Measurements from ENCODE around the gene IL1RAPL2.
"Not testable (repeated sequence)": the region's sequence is repeated elsewhere in the genome, so short reads cannot be mapped to it uniquely, and the experiment has no call there.

IL1RAPL2 gene

DNA sequence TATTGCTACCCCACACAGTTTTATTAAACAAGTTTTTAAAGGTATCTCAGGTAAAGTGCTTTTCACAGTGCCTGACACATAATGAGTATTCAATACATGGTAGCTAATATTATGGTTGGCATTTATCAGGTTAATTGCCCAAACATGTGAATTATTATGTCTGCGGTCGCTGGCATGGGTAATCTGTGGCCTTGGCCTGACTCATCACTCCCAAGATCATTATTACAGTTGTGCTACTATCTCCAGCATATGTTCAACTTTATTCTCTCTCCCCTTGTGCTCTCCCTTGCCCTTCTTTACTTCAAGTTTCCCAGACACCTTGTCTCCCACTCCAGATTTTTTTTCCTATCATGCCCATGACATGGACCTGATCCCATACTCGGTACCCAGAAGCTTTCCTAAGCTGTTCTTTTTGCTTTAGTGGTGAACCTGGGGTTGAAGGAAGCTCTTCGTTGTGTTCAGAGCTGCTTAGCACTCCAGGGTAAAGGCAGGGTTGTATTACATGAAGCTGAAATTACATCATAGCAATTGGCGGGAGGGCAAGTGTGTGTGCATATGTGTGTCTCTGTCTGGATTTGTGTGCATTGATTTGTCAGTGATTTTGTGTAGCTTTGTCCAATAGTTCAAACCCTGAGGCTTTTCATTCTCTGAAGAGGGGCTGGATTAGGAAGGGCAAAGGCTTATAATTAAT, 1079.8 kb downstream of the IL1RAPL2 start:
- DNase-seq = no peak

DNA sequence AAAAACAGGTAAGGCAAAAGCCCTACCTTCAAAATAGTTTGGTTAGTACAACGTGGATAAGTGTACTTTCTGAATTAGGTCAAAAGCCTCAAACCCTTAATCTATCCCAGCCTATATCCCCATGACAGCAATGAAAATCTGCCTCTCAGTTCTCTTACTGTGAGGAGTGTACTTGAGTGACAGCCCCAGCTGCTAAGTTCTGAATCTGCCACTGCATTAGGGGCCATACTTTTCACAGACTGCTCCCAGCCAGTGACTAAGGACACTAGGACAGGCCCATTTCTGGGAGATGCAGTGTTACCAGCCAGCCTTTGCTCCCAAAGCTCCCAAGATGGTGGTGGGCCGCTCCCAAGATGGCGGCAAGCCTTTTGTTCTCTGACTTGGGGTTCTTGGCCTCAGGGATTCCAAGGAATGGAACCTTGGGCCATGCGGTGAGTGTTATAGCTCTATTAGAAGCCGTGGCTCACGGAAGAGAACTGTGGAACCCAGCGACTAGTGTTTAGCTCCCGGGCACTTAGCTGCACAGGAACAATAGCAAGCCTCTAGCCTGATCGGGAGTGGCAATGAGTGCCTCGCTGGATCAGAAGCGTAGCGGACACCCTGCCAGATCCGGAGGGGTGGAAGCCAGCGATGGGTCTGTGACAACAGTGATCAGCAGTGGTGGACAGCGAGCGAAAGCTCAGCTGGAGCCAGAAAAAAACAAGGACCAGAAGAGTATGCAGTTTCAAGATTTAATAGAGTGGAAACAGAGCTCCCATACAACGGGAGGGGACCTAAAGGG, 1080.8 kb downstream of the IL1RAPL2 start:
- no peak for DNase-seq

GRCh38 chrX:105647749-105648148, 1081.8 kb downstream of the IL1RAPL2 start:
- DNase-seq = no peak

DNA sequence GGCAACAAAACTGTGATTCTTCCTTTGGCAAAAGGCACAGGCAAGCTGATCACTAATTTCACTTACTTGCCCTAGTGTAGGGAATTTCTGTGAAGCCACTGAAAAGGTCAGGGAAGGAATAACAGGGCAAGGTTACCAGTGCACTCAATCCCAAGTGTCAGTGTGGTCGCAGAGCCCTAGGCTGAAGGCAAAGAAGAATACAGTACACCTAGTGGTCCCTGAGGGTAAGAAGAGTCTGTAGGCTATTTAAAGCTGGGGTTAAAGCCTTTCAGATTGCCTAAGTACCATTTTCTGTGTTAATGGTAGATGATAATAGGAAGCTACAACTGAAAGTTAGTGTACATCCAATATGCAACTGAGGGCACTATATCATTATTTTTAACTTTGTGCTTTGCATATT, 1082.7 kb downstream of the IL1RAPL2 start:
- no peak for DNase-seq

DNA sequence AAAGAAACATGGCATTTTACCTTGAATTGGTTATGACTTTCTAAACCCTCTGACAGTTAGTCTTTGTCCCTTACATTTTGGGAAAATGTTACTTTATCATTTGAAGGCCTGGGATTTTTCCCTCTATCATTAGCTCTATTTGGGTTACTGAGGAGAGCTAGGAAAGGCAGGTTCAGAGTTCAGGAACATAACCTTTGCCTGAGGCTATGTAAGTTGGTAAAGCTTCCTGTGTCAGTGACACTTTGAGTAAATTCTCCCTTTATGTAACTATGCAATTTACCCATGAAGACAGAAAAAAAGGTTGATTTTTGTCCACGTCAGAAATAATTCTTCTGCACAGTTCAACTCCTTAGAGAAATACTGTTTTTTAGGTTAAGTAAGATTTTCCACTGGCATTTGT, 1084.6 kb downstream of the IL1RAPL2 start:
- no peak for DNase-seq

DNA sequence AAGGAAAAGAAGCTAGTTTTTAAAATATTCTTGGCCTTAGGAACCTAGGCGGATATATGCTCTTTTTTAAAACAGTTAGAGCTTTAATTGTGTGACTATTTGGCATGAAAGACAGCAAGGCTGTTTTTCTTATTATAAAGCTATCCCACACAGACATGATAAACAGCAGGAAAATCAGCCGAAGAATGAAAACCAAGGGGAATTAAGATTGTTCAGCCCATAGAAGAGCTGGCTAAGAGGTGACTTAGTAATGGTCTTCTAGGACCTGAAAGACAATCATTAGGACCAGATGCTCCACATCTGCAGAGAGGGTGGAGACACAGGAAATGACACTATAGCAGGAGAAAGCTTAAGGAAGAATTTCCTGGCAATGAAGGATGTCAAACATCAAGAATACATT, 1085.0 kb downstream of the IL1RAPL2 start:
- DNase-seq = no peak

DNA sequence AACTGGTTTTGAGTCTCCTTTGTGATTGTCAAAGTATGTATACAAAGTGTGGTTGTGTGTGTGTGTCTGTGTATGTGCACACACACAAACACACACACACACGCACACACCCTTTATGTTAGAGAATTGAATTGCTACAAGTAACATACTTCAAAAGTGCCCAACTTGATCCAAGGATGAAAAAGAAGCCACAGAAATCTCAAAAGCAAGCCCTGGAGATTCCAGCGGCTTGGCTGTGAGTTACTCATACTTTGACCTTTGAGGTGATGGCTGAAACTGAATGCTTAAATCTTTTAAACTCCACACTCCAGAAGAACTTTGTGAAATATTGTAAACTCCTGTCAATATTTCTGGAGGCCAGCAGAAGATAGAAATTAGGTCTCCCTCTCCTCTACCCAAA, 1087.9 kb downstream of the IL1RAPL2 start:
- no peak for DNase-seq

DNA sequence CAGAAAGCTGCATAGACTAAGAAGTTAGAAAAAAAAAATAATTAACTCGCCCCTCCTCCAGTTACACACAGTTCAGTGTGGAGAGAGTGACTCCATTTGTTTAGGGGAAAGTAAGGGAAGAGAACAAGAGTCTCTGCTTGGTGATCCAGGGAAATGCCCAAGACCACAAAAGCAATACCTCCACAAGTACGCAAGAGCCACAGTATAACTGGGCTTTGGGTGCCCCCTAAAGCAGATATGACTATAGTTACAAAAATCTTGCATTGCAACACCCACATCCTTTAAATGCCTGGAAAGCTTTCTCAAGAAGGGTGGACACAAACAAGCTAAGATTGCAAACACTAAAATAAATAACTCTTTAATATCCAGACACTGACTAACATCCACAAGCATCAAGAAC, 1092.1 kb downstream of the IL1RAPL2 start:
- DNase-seq = no peak

- DNase-seq = no peak
These were observed 1096.2 kb downstream of the IL1RAPL2 start for GRCh38 chrX:105662248-105662647.

- no peak for DNase-seq
These were observed 1098.2 kb downstream of the IL1RAPL2 start for GRCh38 chrX:105664243-105664642.

GRCh38 chrX:105684288-105684687, 1118.3 kb downstream of the IL1RAPL2 start:
- not testable (repeated sequence) for DNase-seq

- no peak for DNase-seq
These were observed 1128.8 kb downstream of the IL1RAPL2 start for GRCh38 chrX:105694839-105695238.

DNA sequence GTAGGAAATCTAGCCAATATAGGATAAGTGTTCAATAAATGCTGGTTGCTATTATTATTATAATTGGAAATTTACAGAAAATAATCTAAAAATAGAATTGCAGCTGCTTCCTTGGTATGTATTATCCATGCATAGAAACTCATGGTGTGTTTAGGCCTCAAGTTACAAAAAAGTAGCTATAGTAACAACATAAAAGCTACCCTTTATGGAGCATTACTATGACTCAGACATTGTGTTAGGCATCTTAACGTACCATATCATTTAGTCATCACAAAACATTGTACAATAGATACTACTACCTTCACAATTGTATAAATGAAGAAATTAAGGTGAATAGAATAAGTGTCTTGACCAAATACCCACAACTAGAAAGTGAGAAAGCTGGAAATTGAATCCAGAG, 1129.5 kb downstream of the IL1RAPL2 start:
- no peak for DNase-seq

DNA sequence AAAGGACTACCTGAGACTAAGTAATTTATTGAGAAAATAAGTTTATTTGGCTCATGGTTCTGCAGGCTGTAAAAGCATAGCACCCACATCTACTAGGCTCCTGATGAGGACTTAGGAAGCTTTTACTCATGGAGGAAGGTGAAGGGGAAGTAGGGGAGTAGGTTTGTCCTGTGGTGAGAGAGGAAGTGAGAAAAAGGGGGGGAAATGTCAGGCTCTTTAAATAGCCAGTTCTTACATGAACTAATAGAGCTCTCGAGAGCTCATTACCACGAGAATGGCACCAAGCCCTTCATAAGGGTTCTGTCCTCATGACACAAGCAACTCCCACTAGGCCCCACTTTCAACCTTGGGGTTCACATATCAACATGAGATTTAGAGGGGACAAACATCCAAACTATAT, 1130.9 kb downstream of the IL1RAPL2 start:
- no peak for DNase-seq

- DNase-seq = no peak
These were observed 1132.2 kb downstream of the IL1RAPL2 start for GRCh38 chrX:105697984-105698781.

DNA sequence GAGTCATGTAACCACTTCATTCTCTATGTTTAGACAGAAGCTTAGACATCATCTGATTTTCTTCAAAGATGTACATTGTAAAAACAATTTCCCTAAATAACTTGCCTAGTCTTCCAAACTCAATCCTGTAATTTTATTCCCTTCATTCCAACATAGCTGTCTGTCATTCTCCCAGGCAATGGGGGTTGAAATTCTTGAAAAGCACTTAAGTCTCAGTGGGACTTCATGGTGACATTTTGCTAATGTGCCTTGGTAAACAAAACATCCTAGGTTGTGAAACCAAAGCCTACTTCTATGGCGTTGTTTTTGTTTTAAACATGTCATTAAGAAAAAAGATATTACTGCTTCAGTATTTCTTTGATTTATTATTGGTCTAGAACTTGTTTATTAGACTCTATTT, 1134.3 kb downstream of the IL1RAPL2 start:
- no peak for DNase-seq

GRCh38 chrX:105701310-105702052, 1135.5 kb downstream of the IL1RAPL2 start:
- no peak for DNase-seq

DNA sequence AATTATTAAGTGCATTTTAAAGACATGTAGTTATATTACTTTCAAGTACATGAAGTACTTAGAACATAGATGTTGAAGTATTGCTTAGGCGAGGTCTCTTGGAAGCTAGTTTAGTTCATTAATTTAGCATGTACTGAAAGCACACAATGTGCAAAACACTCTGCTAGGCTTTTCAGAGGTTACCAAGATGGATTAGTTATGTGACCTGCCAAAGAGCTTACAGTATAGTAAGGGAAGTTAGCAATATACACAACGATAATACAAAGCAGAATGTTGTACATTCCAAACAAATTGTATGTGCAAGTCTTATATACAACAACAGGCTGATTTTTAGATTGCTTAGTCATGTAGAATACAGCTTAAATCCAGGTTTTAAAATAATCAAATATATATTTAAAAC, 1137.9 kb downstream of the IL1RAPL2 start:
- DNase-seq = no peak

DNA sequence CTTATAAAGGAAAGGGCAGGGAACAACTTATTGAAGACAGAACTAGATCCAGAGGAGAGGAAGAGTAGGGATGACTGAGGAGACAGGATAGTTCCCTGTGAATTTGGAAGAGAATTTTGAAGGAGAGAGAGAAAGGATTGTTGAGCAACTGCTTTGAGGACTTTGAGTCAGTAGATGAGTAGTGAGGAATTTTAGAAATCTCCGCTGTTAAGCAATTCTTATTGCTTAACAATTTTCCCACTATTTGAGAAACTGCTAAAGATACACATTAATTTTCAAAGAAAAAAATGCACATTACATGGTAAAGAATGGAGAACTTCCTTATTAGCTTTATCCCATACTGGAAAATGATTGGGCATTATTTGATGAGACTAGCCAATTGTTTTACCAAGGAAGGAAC, 1140.0 kb downstream of the IL1RAPL2 start:
- DNase-seq = no peak

- DNase-seq = no peak
These were observed 1145.8 kb downstream of the IL1RAPL2 start for GRCh38 chrX:105711805-105712204.

- no peak for DNase-seq
These were observed 1149.7 kb downstream of the IL1RAPL2 start for GRCh38 chrX:105715746-105716145.

DNA sequence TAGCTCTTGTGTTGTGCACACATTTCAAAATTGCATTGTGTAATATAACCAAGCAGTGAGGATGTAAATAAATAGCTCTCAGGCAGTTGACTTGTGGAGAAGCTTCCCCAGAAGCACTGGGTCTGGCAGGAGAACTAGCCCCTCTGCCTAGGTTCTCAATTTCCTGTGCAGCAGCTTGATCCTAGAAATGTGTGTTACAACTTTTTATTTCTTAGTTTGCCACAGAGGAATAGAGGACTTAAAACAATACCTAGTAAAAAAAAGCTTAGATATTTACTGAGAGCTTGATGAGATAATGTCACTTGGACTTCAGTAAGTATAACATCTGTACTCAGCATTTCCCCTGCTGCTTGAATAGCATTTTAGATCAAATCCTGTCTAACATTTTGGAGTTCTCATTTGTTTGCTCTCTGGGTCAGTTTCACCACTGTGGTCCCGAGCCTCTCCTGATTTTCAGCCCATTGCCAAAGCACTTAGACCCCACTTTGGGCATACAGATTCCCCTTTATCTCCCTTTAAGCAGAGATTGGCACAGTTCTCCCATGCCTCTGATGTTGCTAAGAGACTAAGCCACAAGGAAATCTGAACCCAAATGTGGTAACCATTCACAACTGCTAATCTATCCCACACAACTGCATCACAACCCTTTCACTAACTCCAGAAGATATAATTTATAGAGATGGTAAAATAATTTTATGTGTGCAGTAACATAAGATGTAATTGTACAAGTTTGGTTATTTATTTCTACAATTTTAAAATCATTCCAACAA, 1158.2 kb downstream of the IL1RAPL2 start:
- DNase-seq = no peak
